GM13976 (cell line): ENCODE measurements around the gene ADGRL4.
"Not testable (repeated sequence)": the region's sequence is repeated elsewhere in the genome, so short reads cannot be mapped to it uniquely, and the experiment has no call there.

Experiments
- DNase-seq: peaks from one replicate; pipeline ENCODE4 v3.0.0; 2012; ENCODE audit warnings: low spot score
- CTCF ChIP-seq: IDR thresholded peaks from 2 replicates; pipeline ENCODE4 v1.5.1; 2012; ENCODE audit warnings: borderline replicate concordance, mild to moderate bottlenecking; ENCODE audit not compliant: insufficient read depth; ENCODE audit errors: extremely low read depth, missing control alignments, control extremely low read depth
- in situ Hi-C: fragments of 300-500 bp; cut with MboI; formaldehyde crosslinking; loops from one replicate; pipeline ENCODE4 v1.12.0; 2022; ENCODE audit warnings: low sequenced_read_pairs, mixed read lengths, inconsistent platforms; ENCODE audit not compliant: unreplicated experiment

Gene ADGRL4

GRCh38 chr1:79004916-79005315, 1.6 kb downstream of the ADGRL4 start:
- in situ Hi-C loops, result no loop called here
- no peak for DNase-seq
- no peak for TF ChIP-seq CTCF

GRCh38 chr1:78996791-78997190, 9.7 kb downstream of the ADGRL4 start:
- in situ Hi-C loops, result no loop called here
- no peak for TF ChIP-seq CTCF
- DNase-seq, result no peak

- in situ Hi-C loops, result no loop called here
- no peak for TF ChIP-seq CTCF
- DNase-seq, result no peak
These were observed 19.5 kb downstream of the ADGRL4 start for GRCh38 chr1:78987042-78987441.

GRCh38 chr1:78980511-78980910, 26.0 kb downstream of the ADGRL4 start:
- no peak for TF ChIP-seq CTCF
- no peak for DNase-seq
- in situ Hi-C loops, result no loop called here

- no peak for TF ChIP-seq CTCF
- in situ Hi-C loops, result no loop called here
- no peak for DNase-seq
These were observed 33.8 kb downstream of the ADGRL4 start for GRCh38 chr1:78972723-78973122.

GRCh38 chr1:78967091-78967490, 39.4 kb downstream of the ADGRL4 start:
- in situ Hi-C loops, result not testable (repeated sequence)

GRCh38 chr1:78958711-78959110, 47.8 kb downstream of the ADGRL4 start:
- in situ Hi-C loops, result no loop called here

More at GRCh38 chr1:78967091-78967490, 39.4 kb downstream of the ADGRL4 start:
- not testable (repeated sequence) for DNase-seq

More at GRCh38 chr1:78958711-78959110, 47.8 kb downstream of the ADGRL4 start:
- no peak for TF ChIP-seq CTCF
- DNase-seq, result no peak
